Ascending aorta (tissue), 2 donors: ENCODE data around the gene TSPAN1. TPM values are rescaled to one million over a fixed set of nuclear protein-coding genes. Genes with fewer than 3 reads are reported as not detected.

Experiments used
- DNase-seq, 2 donors: peaks; one replicate each; pipeline ENCODE4 v3.0.0-alpha.2; 2019; ENCODE audit warnings: low spot score in 2 of 2
- H3K27ac ChIP-seq, 2 donors: fragments of 200-600 bp; sonication (generic); one replicate each; pipeline ENCODE4 v1.5.1; 2016 to 2017; ENCODE audit warnings: mild to moderate bottlenecking in 1 of 2
- H3K27me3 ChIP-seq: fragments of 200-600 bp; sonication (generic); one replicate; pipeline ENCODE4 v1.5.1; 2017
- H3K36me3 ChIP-seq, 2 donors: fragments of 200-600 bp; sonication (generic); one replicate each; pipeline ENCODE4 v1.5.1; 2016
- H3K4me1 ChIP-seq, 2 donors: fragments of 200-600 bp; sonication (generic); one replicate each; pipeline ENCODE4 v1.5.1; 2016 to 2017; ENCODE audit warnings: mild to moderate bottlenecking in 1 of 2
- H3K4me3 ChIP-seq, 2 donors: fragments of 200-600 bp; sonication (generic); one replicate each; pipeline ENCODE4 v1.5.1; 2016 to 2017; ENCODE audit warnings: mild to moderate bottlenecking in 1 of 2
- H3K9me3 ChIP-seq, 2 donors: fragments of 200-600 bp; sonication (generic); one replicate each; pipeline ENCODE4 v1.5.1; 2016
- intact Hi-C: fragments of 100-400 bp; cut with DNase I; formaldehyde crosslinking; loops from one replicate; pipeline ENCODE4 v1.15.1; 2023
- total RNA-seq: library from RNA; depleted of rRNA; stranded (reverse); fragments of >200 nt; gene quantifications from one replicate; pipeline ENCODE4 v1.1.0, GENCODE V29; 2016
- TF ChIP-seq, protein P1 (sequence below), 3 experiments: fragments of 200-600 bp in 2 of 3; fragments of 450-650 bp in 1 of 3; sonication (generic) in 2 of 3; IDR thresholded peaks; one replicate each; pipeline ENCODE4 v1.5.1; 2016 to 2019; ENCODE audit warnings: antibody characterized with exemption in 3 of 3, mild to moderate bottlenecking in 1 of 3, moderate library complexity in 1 of 3

The TSPAN1 gene
- total RNA-seq, 1 donor from 2014 or later, result 8.9 TPM

- no peaks in the 10 kb centered on the region for H3K27me3 ChIP-seq
- H3K4me3 ChIP-seq, result no peak overlapping the region
- H3K27ac ChIP-seq, result peak overlapping the region; percentile 90 to 95
- peaks cover 0 to 12% of the 10 kb centered on the region in 2 donors for H3K4me1 ChIP-seq
- DNase-seq, result no peak
- peaks cover 4 to 6% of the 10 kb centered on the region in 2 donors for H3K36me3 ChIP-seq
- TF ChIP-seq, protein P1, sequence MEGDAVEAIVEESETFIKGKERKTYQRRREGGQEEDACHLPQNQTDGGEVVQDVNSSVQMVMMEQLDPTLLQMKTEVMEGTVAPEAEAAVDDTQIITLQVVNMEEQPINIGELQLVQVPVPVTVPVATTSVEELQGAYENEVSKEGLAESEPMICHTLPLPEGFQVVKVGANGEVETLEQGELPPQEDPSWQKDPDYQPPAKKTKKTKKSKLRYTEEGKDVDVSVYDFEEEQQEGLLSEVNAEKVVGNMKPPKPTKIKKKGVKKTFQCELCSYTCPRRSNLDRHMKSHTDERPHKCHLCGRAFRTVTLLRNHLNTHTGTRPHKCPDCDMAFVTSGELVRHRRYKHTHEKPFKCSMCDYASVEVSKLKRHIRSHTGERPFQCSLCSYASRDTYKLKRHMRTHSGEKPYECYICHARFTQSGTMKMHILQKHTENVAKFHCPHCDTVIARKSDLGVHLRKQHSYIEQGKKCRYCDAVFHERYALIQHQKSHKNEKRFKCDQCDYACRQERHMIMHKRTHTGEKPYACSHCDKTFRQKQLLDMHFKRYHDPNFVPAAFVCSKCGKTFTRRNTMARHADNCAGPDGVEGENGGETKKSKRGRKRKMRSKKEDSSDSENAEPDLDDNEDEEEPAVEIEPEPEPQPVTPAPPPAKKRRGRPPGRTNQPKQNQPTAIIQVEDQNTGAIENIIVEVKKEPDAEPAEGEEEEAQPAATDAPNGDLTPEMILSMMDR (IDR thresholded peaks at IDR 0.05), result no peak
- no peaks in the 10 kb centered on the region for H3K9me3 ChIP-seq
- intact Hi-C loops, result no loop called here
Measured at GRCh38 chr1:46206399-46206798, 31.5 kb downstream of the TSPAN1 start.

- peaks cover 0 to 6% of the 10 kb centered on the region in 2 donors for H3K4me1 ChIP-seq
- DNase-seq, result no peak
- intact Hi-C loops, result no loop called here
- H3K27me3 ChIP-seq, result no peaks in the 10 kb centered on the region
- H3K36me3 ChIP-seq, result peaks cover 4 to 6% of the 10 kb centered on the region in 2 donors
- TF ChIP-seq, protein P1 (IDR thresholded peaks at IDR 0.05), result no peak
- no peak overlapping the region for H3K4me3 ChIP-seq
- H3K9me3 ChIP-seq, result no peaks in the 10 kb centered on the region
- no peak overlapping the region for H3K27ac ChIP-seq
Measured at GRCh38 chr1:46210561-46210960, 35.7 kb downstream of the TSPAN1 start.

- no peak overlapping the region for H3K4me3 ChIP-seq
Measured at GRCh38 chr1:46211051-46211450, 36.2 kb downstream of the TSPAN1 start.

GRCh38 chr1:46215504-46215903, 40.6 kb downstream of the TSPAN1 start:
- no peaks in the 10 kb centered on the region for H3K4me1 ChIP-seq
- H3K27ac ChIP-seq, result no peak overlapping the region
- H3K4me3 ChIP-seq, result no peak overlapping the region
- intact Hi-C loops, result no loop called here
- TF ChIP-seq, protein P1 (IDR thresholded peaks at IDR 0.05), result no peak
- no peaks in the 10 kb centered on the region for H3K9me3 ChIP-seq
- H3K36me3 ChIP-seq, result peaks cover 9 to 13% of the 10 kb centered on the region in 2 donors
- no peak for DNase-seq
- no peaks in the 10 kb centered on the region for H3K27me3 ChIP-seq

More at GRCh38 chr1:46211051-46211450, 36.2 kb downstream of the TSPAN1 start:
- Histone ChIP-seq H3K27ac (no peak overlapping the region), H3K4me1 (peaks cover 0 to 3% of the 10 kb centered on the region in 2 donors), H3K36me3 (peaks cover 4 to 6% of the 10 kb centered on the region in 2 donors), H3K9me3 (no peaks in the 10 kb centered on the region), H3K27me3 (no peaks in the 10 kb centered on the region)
- no peak for DNase-seq
- TF ChIP-seq, protein P1 (IDR thresholded peaks at IDR 0.05), result no peak
- intact Hi-C loops, result no loop called here

DNA sequence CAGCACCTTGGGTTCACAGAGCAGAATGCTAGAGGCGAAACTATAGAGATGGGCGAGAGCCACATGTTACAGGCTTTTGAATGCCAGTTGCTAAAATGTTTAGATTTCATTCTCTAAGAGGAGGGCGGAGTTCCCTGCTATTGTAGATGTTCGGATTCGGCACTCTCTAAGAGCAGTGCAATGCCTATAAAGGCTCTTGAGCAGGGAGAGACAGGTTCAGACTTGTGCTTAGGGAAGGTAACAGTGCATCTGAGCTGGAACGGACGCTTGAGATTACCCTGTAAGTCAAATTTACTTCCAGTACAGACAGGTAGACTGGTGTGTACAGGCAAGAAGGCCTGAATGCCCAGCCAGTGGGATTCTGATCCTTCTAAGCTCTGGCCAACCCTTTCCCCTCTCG, 43.6 kb downstream of the TSPAN1 start:
- Histone ChIP-seq H3K4me1 (peaks cover 0 to 5% of the 10 kb centered on the region in 2 donors), H3K27ac (no peak overlapping the region), H3K4me3 (no peak overlapping the region), H3K27me3 (no peaks in the 10 kb centered on the region), H3K36me3 (peaks cover 19% of the 10 kb centered on the region in 2 donors), H3K9me3 (no peaks in the 10 kb centered on the region)
- intact Hi-C loops, result no loop called here
- TF ChIP-seq, protein P1 (IDR thresholded peaks at IDR 0.05), result no peak
- no peak for DNase-seq
